Activated CD8-positive, alpha-beta memory T cell treated with anti-CD3 and anti-CD28 coated beads for 4 hours (primary cell): ENCODE data around the gene BTN3A1.

Source experiments
- DNase-seq, 2 donors: peaks; one replicate each; pipeline ENCODE4 v3.0.0-alpha.2; 2020; ENCODE audit warnings: low read depth in 2 of 2

The BTN3A1 gene

GRCh38 chr6:26379292-26379691 lies 22.8 kb upstream of the BTN3A1 start:
- DNase-seq = no peak

- DNase-seq = no peak
Observed at GRCh38 chr6:26379740-26380139, 22.3 kb upstream of the BTN3A1 start.

GRCh38 chr6:26380256-26380655 lies 21.8 kb upstream of the BTN3A1 start:
- DNase-seq = no peak

- DNase-seq = no peak
Observed at GRCh38 chr6:26382121-26382520, 20.0 kb upstream of the BTN3A1 start.

GRCh38 chr6:26383624-26384417 lies 18.3 kb upstream of the BTN3A1 start:
- DNase-seq = no peak

- DNase-seq = no peak
Observed at GRCh38 chr6:26385734-26386125, 16.3 kb upstream of the BTN3A1 start.

GRCh38 chr6:26387565-26387964 lies 14.5 kb upstream of the BTN3A1 start:
- DNase-seq = no peak

GRCh38 chr6:26388014-26388413 lies 14.1 kb upstream of the BTN3A1 start:
- DNase-seq = no peak

- DNase-seq = no peak
Observed at GRCh38 chr6:26388441-26388840, 13.6 kb upstream of the BTN3A1 start.

GRCh38 chr6:26389349-26389894 lies 12.7 kb upstream of the BTN3A1 start:
- no peak for DNase-seq

GRCh38 chr6:26390531-26390930 lies 11.5 kb upstream of the BTN3A1 start:
- no peak for DNase-seq

GRCh38 chr6:26392932-26393636 lies 9.0 kb upstream of the BTN3A1 start:
- DNase-seq = no peak

GRCh38 chr6:26394289-26394688 lies 7.8 kb upstream of the BTN3A1 start:
- no peak for DNase-seq

- DNase-seq = no peak
Observed at GRCh38 chr6:26398555-26398954, 3.5 kb upstream of the BTN3A1 start.

- no peak for DNase-seq
Observed at GRCh38 chr6:26400626-26401025, 1.4 kb upstream of the BTN3A1 start.

- DNase-seq = no peak
Observed at GRCh38 chr6:26401389-26401986, 587 bp upstream of the BTN3A1 start.

- DNase-seq = no peak
Observed at GRCh38 chr6:26403893-26404292, 1.8 kb downstream of the BTN3A1 start.

- DNase-seq = no peak
Observed at GRCh38 chr6:26404546-26404945, 2.5 kb downstream of the BTN3A1 start.

- DNase-seq = no peak
Observed at GRCh38 chr6:26408828-26409730, 7.0 kb downstream of the BTN3A1 start.

- no peak for DNase-seq
Observed at GRCh38 chr6:26411751-26412150, 9.7 kb downstream of the BTN3A1 start.

GRCh38 chr6:26412228-26412627 lies 10.2 kb downstream of the BTN3A1 start:
- DNase-seq = no peak

- DNase-seq = no peak
Observed at GRCh38 chr6:26412954-26413353, 10.9 kb downstream of the BTN3A1 start.
